Suppressor macrophage (primary cell): ENCODE data around the gene CHGA.

ENCODE experiments used
- DNase-seq, 4 experiments: peaks; one replicate each; pipeline ENCODE4 v3.0.0-alpha.2; 2020 to 2022

Gene CHGA

DNA sequence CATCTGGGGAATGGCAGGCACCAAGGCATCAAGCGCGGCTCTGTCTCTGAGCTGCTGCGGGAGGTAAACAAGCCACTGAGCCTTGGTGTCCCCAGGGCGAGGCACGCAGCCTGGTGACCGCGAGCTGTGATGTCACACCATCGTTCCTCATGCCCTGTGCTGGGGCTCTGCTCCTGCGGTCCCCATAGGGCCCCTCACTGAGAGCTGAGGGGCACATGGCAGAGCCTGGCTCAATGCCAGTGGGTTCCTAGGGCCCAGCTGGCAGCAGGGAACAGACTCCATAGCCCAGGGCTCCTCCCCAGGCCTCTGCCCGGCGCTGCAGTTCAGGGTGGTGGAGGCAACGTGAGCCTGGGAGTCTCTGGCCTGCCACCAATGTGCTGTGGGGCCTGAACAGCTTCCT is 22.6 kb downstream of the CHGA start:
- no peak for DNase-seq

DNA sequence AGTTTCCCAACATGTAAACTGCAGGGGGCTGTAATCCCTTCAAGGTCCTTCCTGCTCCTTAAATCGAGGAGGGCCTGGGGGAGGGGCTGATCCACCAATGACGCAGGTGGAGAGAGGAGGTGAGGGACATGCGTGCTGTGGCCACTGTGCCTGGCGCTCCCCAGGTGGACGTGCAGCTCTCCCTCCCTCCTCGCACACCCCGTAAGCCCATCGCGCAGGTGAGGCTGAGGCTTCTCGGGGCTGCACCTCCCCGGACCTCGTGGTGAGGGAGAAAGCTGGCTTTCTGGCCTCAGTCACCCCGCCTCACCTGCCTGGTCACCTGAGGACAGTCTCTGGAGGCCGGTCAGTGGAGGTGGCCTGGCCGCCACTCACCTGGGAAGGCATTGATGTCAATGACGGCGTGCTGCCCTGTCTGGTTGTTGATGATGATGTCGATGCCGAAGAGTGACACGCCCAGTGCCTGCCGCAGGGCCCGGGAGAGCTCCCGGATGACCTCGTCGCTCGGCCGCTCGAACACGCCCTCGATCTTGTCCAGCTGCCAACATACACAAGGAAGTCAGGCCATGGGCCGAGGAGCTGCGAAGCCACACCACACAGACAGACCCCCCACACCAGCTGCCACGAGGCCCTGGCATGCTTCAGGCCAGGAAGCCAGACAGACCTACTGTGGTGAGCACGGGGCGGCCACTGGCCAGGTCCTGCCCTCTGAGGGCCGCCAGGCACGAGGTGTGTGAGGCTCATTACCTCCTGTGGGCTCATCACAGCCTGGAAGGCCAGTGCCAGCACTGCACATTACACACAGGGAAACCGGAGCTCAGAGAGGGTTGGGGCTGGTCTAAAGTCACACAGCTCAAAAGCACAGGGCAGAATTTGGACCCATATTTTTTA is 23.3 kb downstream of the CHGA start:
- DNase-seq = no peak

- DNase-seq = no peak
Observed at GRCh38 chr14:92946847-92947545, 24.0 kb downstream of the CHGA start.

DNA sequence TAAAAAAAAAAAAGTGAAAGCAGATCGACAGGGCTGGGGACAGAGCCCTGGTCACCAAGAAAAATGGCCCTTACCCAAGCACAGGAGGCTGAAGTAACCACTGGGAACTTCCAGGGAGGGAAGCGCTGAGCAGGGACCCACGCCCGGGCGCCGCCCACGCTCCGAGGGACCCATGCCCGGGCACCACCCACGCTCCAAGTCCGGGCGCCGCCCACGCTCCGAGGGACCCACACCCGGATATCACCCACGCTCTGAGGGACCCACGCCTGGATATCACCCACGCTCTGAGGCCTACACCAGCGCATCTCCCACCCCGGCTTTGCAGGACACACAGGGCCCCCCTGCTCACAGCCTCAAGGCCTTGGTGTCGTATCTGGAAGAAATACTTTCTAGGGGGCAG is 25.7 kb downstream of the CHGA start:
- DNase-seq = no peak

GRCh38 chr14:92949496-92950192 is 26.7 kb downstream of the CHGA start:
- DNase-seq = no peak

DNA sequence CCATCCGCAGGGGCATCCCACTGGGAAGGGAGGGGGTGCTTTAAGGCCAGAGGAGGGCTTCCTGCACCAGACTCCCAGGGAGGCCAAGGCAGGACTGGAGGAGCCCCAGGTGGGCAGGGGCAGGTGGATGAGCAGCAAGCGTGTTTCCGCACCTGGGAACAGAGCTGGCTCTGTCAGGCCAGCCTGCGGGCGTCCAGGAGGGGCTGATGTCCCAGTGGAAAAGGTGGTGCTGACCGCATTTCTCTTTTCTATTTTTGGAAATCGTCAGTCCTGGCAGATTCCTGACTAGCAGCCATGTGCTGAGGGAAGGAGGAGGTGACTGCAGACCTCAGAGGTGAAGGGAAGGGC is 27.2 kb downstream of the CHGA start:
- DNase-seq = no peak

DNA sequence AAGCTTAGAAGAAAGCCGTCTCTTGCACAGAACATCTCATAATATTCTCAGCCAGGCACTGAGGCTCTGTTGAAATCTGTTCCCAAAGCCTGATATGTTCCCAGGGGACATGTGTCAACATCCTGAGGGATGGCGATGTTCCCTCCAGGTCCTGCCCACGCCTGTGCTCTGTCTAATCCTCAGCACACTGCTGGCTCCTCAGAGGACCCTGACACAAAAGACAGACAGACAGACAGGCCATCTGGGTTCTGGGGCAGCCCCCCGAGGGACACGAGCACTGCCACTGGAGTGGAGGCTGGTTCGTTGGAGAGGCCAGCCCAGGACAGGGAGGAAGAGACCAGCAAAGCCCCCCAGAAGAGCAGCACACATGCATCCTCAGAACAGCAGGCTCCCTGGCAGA is 27.8 kb downstream of the CHGA start:
- no peak for DNase-seq

- no peak for DNase-seq
Observed at GRCh38 chr14:92951261-92951660, 28.3 kb downstream of the CHGA start.

DNA sequence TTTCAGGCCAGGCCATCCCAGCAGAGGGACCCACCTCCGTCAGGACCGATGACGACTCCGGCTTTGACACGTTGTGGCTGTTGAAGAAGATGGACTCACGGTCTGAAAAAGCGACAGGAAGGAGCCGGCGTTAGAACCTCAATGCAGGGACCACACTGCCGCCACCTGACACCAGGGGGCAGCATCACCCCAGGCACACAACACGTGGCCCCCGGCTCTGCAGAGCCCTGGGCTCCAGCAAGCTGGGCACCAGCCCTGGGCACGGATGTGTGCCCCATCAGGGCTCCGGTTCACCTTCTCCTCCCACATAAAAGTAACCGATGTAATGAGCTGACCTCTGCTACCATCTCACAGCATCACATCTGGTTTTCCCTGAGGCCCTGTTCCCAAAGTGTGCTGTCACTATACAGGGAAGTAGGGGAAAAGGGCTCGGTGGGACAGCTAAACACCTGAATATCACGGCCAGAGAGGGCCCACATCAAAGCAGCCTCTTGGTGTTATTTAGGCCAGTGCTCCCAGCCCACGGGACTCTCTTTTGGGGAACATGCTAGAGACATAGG is 29.0 kb downstream of the CHGA start:
- DNase-seq = peak; percentile 81 to 91 (median 88)

GRCh38 chr14:92952481-92953298 is 29.7 kb downstream of the CHGA start:
- DNase-seq = peak; percentile 26 to 60 (median 54)

- no peak for DNase-seq
Observed at GRCh38 chr14:92953526-92953925, 30.6 kb downstream of the CHGA start.

GRCh38 chr14:92954933-92955332 is 32.0 kb downstream of the CHGA start:
- DNase-seq = no peak

- DNase-seq = no peak
Observed at GRCh38 chr14:92955381-92955780, 32.4 kb downstream of the CHGA start.

DNA sequence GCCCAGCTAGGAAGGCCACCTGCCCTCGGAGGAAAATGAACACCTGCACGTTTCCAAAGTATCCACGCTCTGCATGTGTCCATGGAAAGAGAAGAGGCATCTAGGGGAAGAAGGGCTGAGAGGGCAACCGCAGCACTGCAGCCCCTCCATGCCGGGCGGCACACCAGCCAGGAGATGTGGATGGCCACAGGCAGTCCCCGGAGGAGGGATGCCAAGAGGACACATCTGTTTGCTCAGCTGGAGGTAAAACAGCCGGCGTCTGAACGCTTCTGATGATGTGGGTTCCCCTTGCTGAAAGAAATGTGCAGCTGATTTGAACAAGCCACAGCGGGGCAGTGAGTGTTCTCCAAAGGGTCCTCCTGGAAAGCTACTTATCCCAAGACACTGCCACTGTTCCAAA is 34.0 kb downstream of the CHGA start:
- DNase-seq = no peak

GRCh38 chr14:92958373-92959188 is 35.6 kb downstream of the CHGA start:
- no peak for DNase-seq

DNA sequence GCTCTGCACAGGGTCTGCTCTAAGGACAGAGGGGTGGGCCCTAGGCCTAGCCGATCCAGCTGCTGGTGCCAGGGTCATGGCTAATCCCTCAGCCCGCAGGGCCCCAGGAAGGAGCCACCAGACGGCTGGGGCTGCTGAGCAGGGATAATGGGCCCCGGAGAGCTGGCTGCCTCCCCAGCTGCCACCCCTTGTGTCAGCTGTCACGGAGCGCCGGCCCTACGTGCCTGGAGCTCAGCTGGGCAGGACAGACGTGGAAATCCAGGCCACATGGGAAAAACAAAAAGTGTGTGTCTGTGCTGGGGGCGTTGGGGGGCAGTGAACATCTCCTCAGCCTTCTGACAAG is 36.2 kb downstream of the CHGA start:
- DNase-seq = no peak

- DNase-seq = no peak
Observed at GRCh38 chr14:92959761-92960680, 37.1 kb downstream of the CHGA start.

- no peak for DNase-seq
Observed at GRCh38 chr14:92960706-92961566, 38.0 kb downstream of the CHGA start.

DNA sequence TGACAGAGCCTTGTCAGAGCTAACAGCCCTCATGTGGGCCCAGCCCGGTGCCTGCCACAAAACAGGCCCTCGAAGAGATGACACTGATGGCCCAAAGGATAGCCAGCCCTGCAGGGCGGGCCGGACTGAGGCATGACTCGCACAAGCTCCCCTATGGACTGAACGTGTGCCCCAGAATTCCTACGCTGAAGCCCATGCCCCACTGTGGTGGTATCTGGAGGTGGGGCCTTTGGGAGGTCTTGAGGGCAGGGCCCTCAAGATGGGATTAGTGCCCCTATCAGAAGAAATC is 38.6 kb downstream of the CHGA start:
- no peak for DNase-seq
